ENCODE results near the gene STYXL1.
"Not testable (repeated sequence)": the region's sequence is repeated elsewhere in the genome, so short reads cannot be mapped to it uniquely, and the experiment has no call there.

GRCh38 chr7:76018520-76018919 is 29.3 kb downstream of the STYXL1 start:
- TF ChIP-seq CTCF (IDR thresholded peaks at IDR 0.05; ENCODE audit: low read depth, low read length, poor library complexity, severe bottlenecking); EZH2phosphoT487 (IDR thresholded peaks at IDR 0.05; ENCODE audit: borderline replicate concordance, low read length): not testable (repeated sequence)
